Astrocyte (in vitro differentiated cells and primary cell): ENCODE data around the gene LRRC61. TPM values are rescaled to one million over a fixed set of nuclear protein-coding genes. Genes with fewer than 3 reads are reported as not detected.

Experiments
- DNase-seq: peaks from one replicate; pipeline ENCODE4 v3.0.0-alpha.2; 2010; ENCODE audit warnings: low read depth
- FAIRE-seq: peaks from 2 replicates; lab custom pipeline; 2011; peaks lifted over from hg19 to GRCh38; lab: Jason Lieb, UNC
- H2AFZ ChIP-seq: 2 replicates; pipeline ENCODE4 v1.6.0; 2012; ENCODE audit warnings: low read depth, low read length, inconsistent platforms
- H3K27ac ChIP-seq: 2 replicates; pipeline ENCODE4 v1.5.1; 2011; ENCODE audit warnings: low read depth, low read length, inconsistent platforms
- H3K27me3 ChIP-seq: 2 replicates; pipeline ENCODE4 v1.6.0; 2011; ENCODE audit warnings: low read length, inconsistent platforms; ENCODE audit not compliant: insufficient read depth
- H3K36me3 ChIP-seq: 2 replicates; pipeline ENCODE4 v1.5.1; 2011; ENCODE audit warnings: low read length, inconsistent platforms; ENCODE audit not compliant: insufficient read depth
- H3K4me1 ChIP-seq: 2 replicates; pipeline ENCODE4 v1.5.1; 2011; ENCODE audit warnings: low read length, inconsistent platforms; ENCODE audit not compliant: insufficient read depth
- H3K4me2 ChIP-seq: 2 replicates; pipeline ENCODE4 v1.6.0; 2012; ENCODE audit warnings: low read length, inconsistent platforms
- H3K4me3 ChIP-seq: 2 replicates; pipeline ENCODE4 v1.5.1; 2011; ENCODE audit warnings: low read depth, mild to moderate bottlenecking, low read length, inconsistent platforms; ENCODE audit not compliant: insufficient read depth
- H3K79me2 ChIP-seq: 2 replicates; pipeline ENCODE4 v1.6.0; 2012; ENCODE audit warnings: mild to moderate bottlenecking, low read length, inconsistent platforms; ENCODE audit not compliant: insufficient read depth
- H3K9ac ChIP-seq: 2 replicates; pipeline ENCODE4 v1.6.0; 2012; ENCODE audit warnings: mild to moderate bottlenecking, low read length, inconsistent platforms
- H3K9me3 ChIP-seq: 2 replicates; pipeline ENCODE4 v1.5.1; 2012; ENCODE audit warnings: low read depth, mild to moderate bottlenecking, low read length, inconsistent platforms; ENCODE audit not compliant: insufficient read depth
- H4K20me1 ChIP-seq: 2 replicates; pipeline ENCODE4 v1.6.0; 2012; ENCODE audit warnings: low read length, inconsistent platforms; ENCODE audit not compliant: insufficient read depth
- H3K27ac Mint-ChIP-seq: one replicate; pipeline ENCODE4 v1.8.0; 2021; ENCODE audit warnings: mild to moderate bottlenecking, mixed read lengths; ENCODE audit not compliant: unreplicated experiment
- H3K27me3 Mint-ChIP-seq: one replicate; pipeline ENCODE4 v1.8.0; 2021; ENCODE audit warnings: low read depth, mixed read lengths; ENCODE audit not compliant: unreplicated experiment
- H3K36me3 Mint-ChIP-seq: one replicate; pipeline ENCODE4 v1.8.0; 2021; ENCODE audit warnings: low read depth, mixed read lengths; ENCODE audit not compliant: unreplicated experiment
- H3K4me1 Mint-ChIP-seq: one replicate; pipeline ENCODE4 v1.8.0; 2021; ENCODE audit warnings: low read depth, mixed read lengths; ENCODE audit not compliant: unreplicated experiment
- H3K4me3 Mint-ChIP-seq: one replicate; pipeline ENCODE4 v1.8.0; 2021; ENCODE audit warnings: mild to moderate bottlenecking, moderate library complexity, mixed read lengths; ENCODE audit not compliant: unreplicated experiment
- H3K9me3 Mint-ChIP-seq: one replicate; pipeline ENCODE4 v1.8.0; 2021; ENCODE audit warnings: mild to moderate bottlenecking, mixed read lengths; ENCODE audit not compliant: unreplicated experiment
- CTCF ChIP-seq: IDR thresholded peaks from 2 replicates; pipeline ENCODE4 v1.5.1; 2011; ENCODE audit warnings: low read depth, mild to moderate bottlenecking, inconsistent platforms, low read length, moderate library complexity; ENCODE audit not compliant: insufficient read depth
- EZH2 ChIP-seq: IDR thresholded peaks from 2 replicates; pipeline ENCODE4 v1.6.1; 2012; ENCODE audit warnings: mild to moderate bottlenecking, low read length, inconsistent platforms; ENCODE audit not compliant: insufficient read depth
- total RNA-seq: library from RNA; stranded (reverse); gene quantifications from 2 replicates; pipeline ENCODE4 v1.2.1, GENCODE V29; 2021

The LRRC61 gene
- total RNA-seq, 1 donor from 2014 or later: 0.45 TPM

GRCh38 chr7:150340875-150341262 lies 17.7 kb downstream of the LRRC61 start:
- Histone ChIP-seq H3K27ac (no peak overlapping the region), H3K4me3 (no peak overlapping the region), H4K20me1 (peaks cover 7% of the 10 kb centered on the region), H3K36me3 (no peaks in the 10 kb centered on the region), H3K9me3 (peaks cover 4% of the 10 kb centered on the region), H3K27me3 (peaks cover 14% of the 10 kb centered on the region), H3K9ac (no peak overlapping the region), H3K79me2 (no peaks in the 10 kb centered on the region), H2AFZ (no peak overlapping the region), H3K4me2 (peak overlapping the region; percentile 30), H3K4me1 (peaks cover 12% of the 10 kb centered on the region)
- Mint-ChIP-seq H3K36me3 (peaks cover 6% of the 10 kb centered on the region), H3K27me3 (peaks cover 38% of the 10 kb centered on the region), H3K4me3 (peak overlapping the region; percentile 57), H3K9me3 (peaks cover 10% of the 10 kb centered on the region), H3K4me1 (peaks cover 14% of the 10 kb centered on the region), H3K27ac (no peak overlapping the region)
- peak; percentile 76 for TF ChIP-seq EZH2
- TF ChIP-seq CTCF: no peak
- FAIRE-seq (no peak), DNase-seq (no peak)

GRCh38 chr7:150341263-150342120 lies 18.3 kb downstream of the LRRC61 start, which contains the start of gene RARRES2:
Gene RARRES2, minus strand, starts transcription at chr7:150341629. Its CDS starts 1,020 bp downstream, at chr7:150340609.
- TF ChIP-seq EZH2 (peak; percentile 78), CTCF (no peak)
- Histone ChIP-seq H3K9me3 (peaks cover 4% of the 10 kb centered on the region), H3K4me1 (peaks cover 12% of the 10 kb centered on the region), H3K27ac (no peak within 1 kb of the TSS), H3K27me3 (peaks cover 18% of the 10 kb centered on the region), H2AFZ (no peak within 1 kb of the TSS), H3K9ac (no peak within 1 kb of the TSS), H4K20me1 (peaks cover 7% of the 10 kb centered on the region), H3K4me2 (peak within 1 kb of the TSS; percentile 30), H3K79me2 (no peaks in the 10 kb centered on the region), H3K4me3 (no peak within 1 kb of the TSS), H3K36me3 (no peaks in the 10 kb centered on the region)
- no peak for DNase-seq
- Mint-ChIP-seq H3K36me3 (peaks cover 6% of the 10 kb centered on the region), H3K4me1 (peaks cover 14% of the 10 kb centered on the region), H3K27me3 (peaks cover 43% of the 10 kb centered on the region), H3K9me3 (peaks cover 15% of the 10 kb centered on the region), H3K4me3 (peak within 1 kb of the TSS; percentile 57), H3K27ac (peak within 1 kb of the TSS; percentile 80)
- FAIRE-seq: no peak

GRCh38 chr7:150342121-150342408 lies 18.9 kb downstream of the LRRC61 start:
- FAIRE-seq (no peak), DNase-seq (no peak)
- no peak for TF ChIP-seq EZH2
- TF ChIP-seq CTCF: no peak
- Histone ChIP-seq H3K36me3 (no peaks in the 10 kb centered on the region), H3K4me2 (no peak overlapping the region), H3K4me3 (no peak overlapping the region), H4K20me1 (peaks cover 7% of the 10 kb centered on the region), H2AFZ (no peak overlapping the region), H3K27me3 (peaks cover 18% of the 10 kb centered on the region), H3K79me2 (no peaks in the 10 kb centered on the region), H3K9me3 (peaks cover 4% of the 10 kb centered on the region), H3K9ac (no peak overlapping the region), H3K4me1 (peaks cover 12% of the 10 kb centered on the region), H3K27ac (no peak overlapping the region)
- Mint-ChIP-seq H3K27me3 (peaks cover 48% of the 10 kb centered on the region), H3K27ac (peak overlapping the region; percentile 80), H3K9me3 (peaks cover 15% of the 10 kb centered on the region), H3K4me3 (peak overlapping the region; percentile 51), H3K36me3 (peaks cover 6% of the 10 kb centered on the region), H3K4me1 (peaks cover 14% of the 10 kb centered on the region)
